GM12878 (cell line): ENCODE measurements around the gene PAPPA. TPM values are rescaled to one million over a fixed set of nuclear protein-coding genes. Genes with fewer than 3 reads are reported as not detected.

Experiments
- ATAC-seq: fragments of 200-7000 bp; cut with Tn5 transposase; 3 replicates; pipeline ENCODE4 v1.9.1; 2020; ENCODE audit warnings: mild to moderate bottlenecking, moderate library complexity
- BruUV-seq: library from RNA; stranded (reverse); fragments of 400-500 nt; replicated peaks from 2 replicates; lab custom pipeline; 2021; lab: Mats Ljungman, UMichigan
- CTCF ChIA-PET: fragments of 300-600 bp; sonication (Branson Sonifier 250); formaldehyde crosslinking; extraction: SDS; loops from one replicate; lab custom pipeline; 2021; ENCODE audit warnings: inconsistent platforms; lab: Yijun Ruan, JAX
- POLR2A ChIA-PET: fragments of 350-600 bp; formaldehyde crosslinking; extraction: SDS; loops from one replicate; lab custom pipeline; 2021; ENCODE audit warnings: inconsistent platforms; lab: Charles Lee
- RAD21 ChIA-PET: fragments of 300-600 bp; sonication (Branson Sonifier 250); formaldehyde crosslinking; loops from one replicate; lab custom pipeline; 2023; ENCODE audit warnings: antibody characterized with exemption; ENCODE audit not compliant: unreplicated experiment; lab: Charles Lee
- SMC1A ChIA-PET: fragments of 300-600 bp; sonication (Branson Sonifier 250); formaldehyde crosslinking; loops from one replicate; lab custom pipeline; 2023; ENCODE audit not compliant: unreplicated experiment, uncharacterized antibody; lab: Charles Lee
- DNase-seq: peaks from one replicate; pipeline ENCODE4 v3.0.0-alpha.2; 2011; ENCODE audit warnings: low read depth, low spot score
- FAIRE-seq: peaks from 3 replicates; lab custom pipeline; 2011; peaks lifted over from hg19 to GRCh38; lab: Jason Lieb, UNC
- H2AFZ ChIP-seq: 2 replicates; pipeline ENCODE4 v1.6.0; 2011; ENCODE audit warnings: low read depth, low read length, control low read depth; ENCODE audit not compliant: control insufficient read depth
- H3K27ac ChIP-seq: 2 replicates; pipeline ENCODE4 v1.5.1; 2011; ENCODE audit warnings: control low read depth; ENCODE audit not compliant: control insufficient read depth, insufficient read depth
- H3K27me3 ChIP-seq, 2 experiments: replicated peaks in 1 of 2; 2 replicates each; pipeline versions ENCODE4 v1.6.0 to v1.6.1; 2011; ENCODE audit warnings: low read length in 1 of 2; ENCODE audit not compliant: control insufficient read depth in 2 of 2, insufficient read depth in 2 of 2
- H3K36me3 ChIP-seq, 2 experiments: 2 replicates each; pipeline ENCODE4 v1.5.1; 2011; ENCODE audit warnings: low read length in 1 of 2; ENCODE audit not compliant: control insufficient read depth in 2 of 2, insufficient read depth in 2 of 2
- H3K4me1 ChIP-seq: 2 replicates; pipeline ENCODE4 v1.6.1; 2011; ENCODE audit warnings: mild to moderate bottlenecking, low read length, moderate library complexity, mixed read lengths; ENCODE audit not compliant: control insufficient read depth, insufficient read depth
- H3K4me2 ChIP-seq: 2 replicates; pipeline ENCODE4 v1.6.0; 2011; ENCODE audit warnings: control low read depth; ENCODE audit not compliant: control insufficient read depth, insufficient read depth
- H3K4me3 ChIP-seq: fragments of 200-600 bp; sonication (generic); 2 replicates; pipeline ENCODE4 v1.5.1; 2016
- H3K79me2 ChIP-seq: 2 replicates; pipeline ENCODE4 v1.6.0; 2011; ENCODE audit warnings: low read length; ENCODE audit not compliant: control insufficient read depth, insufficient read depth
- H3K9ac ChIP-seq: 2 replicates; pipeline ENCODE4 v1.8.0; 2011; ENCODE audit warnings: low read length, control low read depth, mixed read lengths; ENCODE audit not compliant: control insufficient read depth, insufficient read depth
- H3K9me3 ChIP-seq: replicated peaks from 3 replicates; pipeline ENCODE4 v1.5.1; 2011; ENCODE audit warnings: mild to moderate bottlenecking, low read length; ENCODE audit not compliant: control insufficient read depth, insufficient read depth
- H4K20me1 ChIP-seq: 2 replicates; pipeline ENCODE4 v1.6.0; 2011; ENCODE audit not compliant: control insufficient read depth, insufficient read depth
- BHLHE40 ChIP-seq, 2 experiments: fragments of 450-650 bp in 1 of 2; IDR thresholded peaks; 2 replicates each; pipeline ENCODE4 v1.6.1; 2011 to 2017; ENCODE audit warnings: low read depth in 2 of 2, borderline replicate concordance in 1 of 2, improper control_type of control experiment in 1 of 2, low read length in 1 of 2, mild to moderate bottlenecking in 1 of 2
- CBX5 ChIP-seq: sonication (generic); IDR thresholded peaks from 2 replicates; pipeline ENCODE4 v1.6.1; 2016; ENCODE audit warnings: low read depth, moderate library complexity, mild to moderate bottlenecking, inconsistent platforms
- CEBPB ChIP-seq, 2 experiments: fragments of 150-350 bp in 1 of 2; IDR thresholded peaks; 2 replicates each; pipeline ENCODE4 v1.6.1; 2012 to 2014; ENCODE audit warnings: low read depth in 2 of 2, low read length in 2 of 2, borderline replicate concordance in 1 of 2, inconsistent platforms in 1 of 2
- CREB1 ChIP-seq: IDR thresholded peaks from 2 replicates; pipeline ENCODE4 v1.6.1; 2012; ENCODE audit warnings: low read depth, mild to moderate bottlenecking, inconsistent platforms
- HCFC1 ChIP-seq: fragments of 150-350 bp; IDR thresholded peaks from 2 replicates; pipeline ENCODE4 v1.6.1; 2014; ENCODE audit warnings: low read length
- MTA2 ChIP-seq: fragments of 450-650 bp; IDR thresholded peaks from 2 replicates; pipeline ENCODE4 v1.6.1; 2016; ENCODE audit warnings: low read depth, mild to moderate bottlenecking, moderate library complexity
- MTA3 ChIP-seq: IDR thresholded peaks from 2 replicates; pipeline ENCODE4 v1.6.1; 2012; ENCODE audit warnings: low read length, inconsistent platforms, borderline replicate concordance
- PAX5 ChIP-seq: IDR thresholded peaks from 2 replicates; pipeline ENCODE4 v1.6.1; 2011; ENCODE audit warnings: low read depth, low read length, borderline replicate concordance
- POLR2AphosphoS2 ChIP-seq: IDR thresholded peaks from 2 replicates; pipeline ENCODE4 v1.6.1; 2011; ENCODE audit warnings: low read depth, mild to moderate bottlenecking, low read length, improper control_type of control experiment, moderate library complexity
- SMAD5 ChIP-seq: IDR thresholded peaks from 2 replicates; pipeline ENCODE4 v1.6.1; 2016; ENCODE audit warnings: antibody characterized with exemption, low read depth
- SP1 ChIP-seq: IDR thresholded peaks from one replicate; pipeline ENCODE4 v1.6.1; 2011; ENCODE audit warnings: low read depth, low read length
- SPI1 ChIP-seq: IDR thresholded peaks from 2 replicates; pipeline ENCODE4 v1.6.1; 2011; ENCODE audit warnings: low read depth, mild to moderate bottlenecking, low read length, moderate library complexity, borderline replicate concordance; ENCODE audit not compliant: insufficient read depth
- TAF1 ChIP-seq: IDR thresholded peaks from 2 replicates; pipeline ENCODE4 v1.6.1; 2011; ENCODE audit warnings: mild to moderate bottlenecking, low read depth, low read length, borderline replicate concordance
- ZNF24 ChIP-seq: fragments of 450-650 bp; IDR thresholded peaks from 2 replicates; pipeline ENCODE4 v1.6.1; 2017; ENCODE audit warnings: antibody characterized with exemption, mild to moderate bottlenecking
- ZNF274 ChIP-seq: IDR thresholded peaks from one replicate; pipeline ENCODE4 v1.8.0; 2011; ENCODE audit not compliant: insufficient read length, insufficient read depth
- in situ Hi-C: fragments of 300-500 bp; cut with MboI; formaldehyde crosslinking; loops from 9 replicates; pipeline ENCODE4 v1.14.3; 2018; ENCODE audit warnings: mixed read lengths
- intact Hi-C: fragments of 100-400 bp; cut with micrococcal nuclease; formaldehyde crosslinking; loops from one replicate; pipeline ENCODE4 v1.14.2; 2022; ENCODE audit not compliant: unreplicated experiment
- polyA plus RNA-seq, 11 experiments: library from polyadenylated mRNA; depleted of rRNA in 4 of 11; unstranded in 6 of 11; stranded (reverse) in 5 of 11; fragments of >200 nt; fragmentation: Nextera tagmentation in 4 of 11; fragmentation: Illumina TruSeq in 1 of 11; extraction: Ambion mirVana in 4 of 11; extraction: Trizol in 1 of 11; gene quantifications; 1 replicate in 1 of 11; 2 replicates in 10 of 11; pipeline versions ENCODE4 v1.2.1 to v1.2.3, GENCODE V29; 2011 to 2016; ENCODE audit warnings: inconsistent platforms in 2 of 11, missing spikeins in 2 of 11, low read depth in 1 of 11
- total RNA-seq, 4 experiments: library from RNA; depleted of rRNA in 3 of 4; stranded (reverse); fragments of >200 nt in 3 of 4; fragmentation: Illumina TruSeq in 1 of 4; extraction: Trizol in 1 of 4; gene quantifications; 2 replicates each; pipeline versions ENCODE4 v1.2.1 to v1.2.3, GENCODE V29; 2013 to 2021
- TF ChIP-seq, protein P1 (sequence below): IDR thresholded peaks from 2 replicates; pipeline ENCODE4 v1.6.1; 2012; ENCODE audit warnings: low read length, inconsistent platforms
- TF ChIP-seq, protein P2 (sequence below): IDR thresholded peaks from 2 replicates; pipeline ENCODE4 v1.6.1; 2012; ENCODE audit warnings: low read depth, low read length, improper control_type of control experiment

PAPPA gene
- total and polyA plus RNA-seq, 10 of the 15 experiments (the other 5 are each of a cell fraction or from before 2014, with no cell fraction given), result under 0.01 to 0.19 (median 0.02) TPM; not detected in 4

DNA sequence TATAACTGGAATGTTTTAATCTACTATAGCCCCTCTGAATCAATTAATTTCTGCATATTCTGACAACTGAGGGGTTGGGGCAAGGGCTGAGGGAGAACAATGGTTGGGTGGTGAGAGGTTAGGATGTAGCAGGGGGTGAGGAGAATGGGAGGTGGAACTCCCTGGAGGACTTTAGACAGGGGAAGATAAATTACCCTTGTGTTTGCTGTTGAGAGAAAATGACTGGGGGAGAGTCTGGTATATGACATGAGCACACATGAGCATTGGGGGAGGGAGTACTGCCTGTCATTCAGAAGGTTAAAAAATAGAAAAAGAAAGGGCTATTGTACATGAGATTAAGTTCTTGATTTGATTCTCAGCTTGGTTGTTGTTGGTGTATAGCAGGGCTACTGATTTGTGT lies 37.2 kb upstream of the PAPPA start:
- TF ChIP-seq SMAD5 (no peak), SP1 (no peak), POLR2AphosphoS2 (no peak), ZNF24 (no peak), CBX5 (no peak), ZNF274 (no peak), SPI1 (no peak), MTA2 (no peak), TAF1 (no peak), CEBPB (IDR thresholded peaks at IDR 0.05; ENCODE audit: borderline replicate concordance in 1 of 2, low read depth in 2 of 2, low read length in 2 of 2) (no peak), MTA3 (no peak), HCFC1 (no peak), PAX5 (no peak), BHLHE40 (IDR thresholded peaks at IDR 0.05; ENCODE audit: borderline replicate concordance in 1 of 2, low read depth in 2 of 2, low read length in 1 of 2) (no peak), CREB1 (no peak)
- TF ChIP-seq, protein P1, sequence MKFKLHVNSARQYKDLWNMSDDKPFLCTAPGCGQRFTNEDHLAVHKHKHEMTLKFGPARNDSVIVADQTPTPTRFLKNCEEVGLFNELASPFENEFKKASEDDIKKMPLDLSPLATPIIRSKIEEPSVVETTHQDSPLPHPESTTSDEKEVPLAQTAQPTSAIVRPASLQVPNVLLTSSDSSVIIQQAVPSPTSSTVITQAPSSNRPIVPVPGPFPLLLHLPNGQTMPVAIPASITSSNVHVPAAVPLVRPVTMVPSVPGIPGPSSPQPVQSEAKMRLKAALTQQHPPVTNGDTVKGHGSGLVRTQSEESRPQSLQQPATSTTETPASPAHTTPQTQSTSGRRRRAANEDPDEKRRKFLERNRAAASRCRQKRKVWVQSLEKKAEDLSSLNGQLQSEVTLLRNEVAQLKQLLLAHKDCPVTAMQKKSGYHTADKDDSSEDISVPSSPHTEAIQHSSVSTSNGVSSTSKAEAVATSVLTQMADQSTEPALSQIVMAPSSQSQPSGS, result no peak
- TF ChIP-seq, protein P2, sequence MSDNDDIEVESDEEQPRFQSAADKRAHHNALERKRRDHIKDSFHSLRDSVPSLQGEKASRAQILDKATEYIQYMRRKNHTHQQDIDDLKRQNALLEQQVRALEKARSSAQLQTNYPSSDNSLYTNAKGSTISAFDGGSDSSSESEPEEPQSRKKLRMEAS, result no peak
- no peak overlapping the region for H3K9ac ChIP-seq
- H3K9me3 ChIP-seq, result no peaks in the 10 kb centered on the region
- no TSS peak for BruUV-seq
- no peaks in the 10 kb centered on the region for H4K20me1 ChIP-seq
- in situ Hi-C loops (no loop called here), intact Hi-C loops (no loop called here)
- no peak overlapping the region for H3K4me2 ChIP-seq
- H3K79me2 ChIP-seq, result no peaks in the 10 kb centered on the region
- DNase-seq, result no peak
- RAD21 ChIA-PET, result no interaction called here
- CTCF ChIA-PET, result no interaction called here
- no peaks in the 10 kb centered on the region for H3K36me3 ChIP-seq
- ATAC-seq, result no peak
- H3K27ac ChIP-seq, result no peak overlapping the region
- no peak for FAIRE-seq
- H2AFZ ChIP-seq, result no peak overlapping the region
- no peak overlapping the region for H3K4me3 ChIP-seq
- SMC1A ChIA-PET, result no interaction called here
- POLR2A ChIA-PET, result no interaction called here
- no peaks in the 10 kb centered on the region for H3K4me1 ChIP-seq
- no peaks in the 10 kb centered on the region for H3K27me3 ChIP-seq
